ENCODE data around the gene EDIL3.
"Not testable (repeated sequence)": the region's sequence is repeated elsewhere in the genome, so short reads cannot be mapped to it uniquely, and the experiment has no call there.

Gene EDIL3

DNA sequence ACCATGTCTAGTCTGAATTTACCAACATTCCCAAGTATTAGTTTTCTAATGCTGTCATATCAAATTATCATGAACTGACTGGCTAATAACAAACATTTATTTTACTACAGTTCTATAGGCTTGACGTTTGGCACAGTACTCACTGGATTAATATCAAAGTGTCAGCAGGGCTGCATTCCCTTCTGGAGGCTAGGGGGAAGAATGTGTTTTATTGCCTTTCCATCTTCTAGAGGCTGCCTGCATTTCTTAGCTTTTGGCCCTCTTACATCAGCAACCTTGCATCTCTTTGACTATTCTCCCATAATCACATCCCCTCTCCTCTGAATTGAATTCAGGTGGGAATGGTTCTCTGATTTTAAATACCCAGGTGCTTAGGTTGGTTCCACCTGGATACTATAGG, 84.7 kb downstream of the EDIL3 start:
- no peak for DNase-seq (ENCODE audit: low read depth in 3 of 3)

DNA sequence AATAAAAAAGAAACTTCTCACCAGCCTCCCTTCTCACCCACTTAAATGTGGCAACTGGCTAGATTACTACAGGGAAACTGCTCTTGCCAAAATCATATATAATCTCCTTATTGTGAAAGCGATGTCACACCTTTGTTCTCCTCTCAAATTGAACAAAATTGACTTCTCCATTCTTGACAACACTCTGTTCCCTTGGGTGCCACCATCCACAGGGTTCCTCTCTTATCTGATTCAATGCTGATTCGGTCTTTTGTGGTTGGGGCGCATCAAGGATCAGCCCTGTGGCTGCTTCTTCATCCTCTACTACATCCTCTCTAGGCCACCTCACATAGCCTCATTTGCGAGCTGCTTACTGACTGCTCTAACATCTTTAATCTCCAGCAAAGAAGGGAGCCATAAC, 86.1 kb downstream of the EDIL3 start:
- DNase-seq (ENCODE audit: low read depth in 3 of 3): no peak

DNA sequence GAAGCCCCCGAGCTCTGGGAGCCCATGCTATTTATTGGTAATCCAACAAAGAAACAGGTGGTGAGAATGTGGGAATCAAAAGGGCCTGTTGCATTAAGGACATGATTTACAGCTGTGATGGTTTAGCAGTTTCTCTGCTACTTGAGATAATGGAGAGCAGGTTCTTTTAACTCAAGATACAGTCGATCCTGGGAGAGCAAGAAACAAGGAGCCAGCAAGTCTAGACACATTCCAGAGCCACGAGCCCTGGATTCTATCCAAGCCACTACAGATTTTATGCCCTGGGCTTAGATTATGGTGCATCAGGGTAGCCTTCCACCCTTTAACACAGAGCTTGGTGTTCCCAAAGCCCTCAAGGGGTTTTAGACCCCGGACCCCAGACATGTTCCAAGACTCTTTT, 87.0 kb downstream of the EDIL3 start:
- not testable (repeated sequence) for DNase-seq (ENCODE audit: low read depth in 3 of 3)

DNA sequence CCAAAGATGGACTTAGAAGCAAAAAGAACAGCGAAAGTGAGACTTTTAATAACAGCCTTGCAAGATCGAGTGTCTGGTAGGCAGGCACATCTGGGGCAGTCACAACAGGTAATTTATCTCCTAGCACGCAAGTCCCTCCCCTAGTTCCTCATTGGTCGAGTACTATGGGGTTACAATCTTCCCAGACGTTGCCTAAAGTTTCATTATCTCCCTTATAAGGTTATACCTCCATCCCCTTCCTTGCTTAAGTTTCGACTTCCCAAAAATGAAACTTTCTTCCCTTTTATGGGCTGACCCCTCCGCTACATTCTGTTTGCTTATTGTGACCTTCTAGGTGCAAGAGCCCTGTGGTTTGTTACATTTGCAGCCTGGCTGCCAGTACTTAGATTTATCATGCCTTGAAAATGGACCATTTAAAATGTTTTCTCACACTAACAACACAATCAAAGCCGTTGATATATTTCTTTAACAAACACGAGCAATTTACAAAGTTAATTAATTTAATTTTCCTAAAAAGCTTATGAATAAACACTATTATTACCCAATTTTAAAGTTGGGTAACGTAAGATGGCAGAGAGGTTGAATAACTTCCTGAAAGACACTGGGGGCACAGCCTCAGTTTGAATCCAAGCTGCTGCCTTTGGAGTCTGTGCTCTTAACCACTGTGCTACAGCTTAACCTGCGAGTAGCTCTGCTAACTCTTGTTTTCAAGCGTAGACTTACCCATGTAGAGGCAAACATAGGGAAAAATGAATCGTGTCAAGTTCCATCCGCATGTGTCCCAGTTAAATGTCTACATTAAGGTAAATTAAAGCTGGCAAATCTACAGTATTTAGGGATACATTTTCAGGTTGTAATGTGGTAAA, 91.7 kb downstream of the EDIL3 start:
- no peak for DNase-seq (ENCODE audit: low read depth in 3 of 3)

DNA sequence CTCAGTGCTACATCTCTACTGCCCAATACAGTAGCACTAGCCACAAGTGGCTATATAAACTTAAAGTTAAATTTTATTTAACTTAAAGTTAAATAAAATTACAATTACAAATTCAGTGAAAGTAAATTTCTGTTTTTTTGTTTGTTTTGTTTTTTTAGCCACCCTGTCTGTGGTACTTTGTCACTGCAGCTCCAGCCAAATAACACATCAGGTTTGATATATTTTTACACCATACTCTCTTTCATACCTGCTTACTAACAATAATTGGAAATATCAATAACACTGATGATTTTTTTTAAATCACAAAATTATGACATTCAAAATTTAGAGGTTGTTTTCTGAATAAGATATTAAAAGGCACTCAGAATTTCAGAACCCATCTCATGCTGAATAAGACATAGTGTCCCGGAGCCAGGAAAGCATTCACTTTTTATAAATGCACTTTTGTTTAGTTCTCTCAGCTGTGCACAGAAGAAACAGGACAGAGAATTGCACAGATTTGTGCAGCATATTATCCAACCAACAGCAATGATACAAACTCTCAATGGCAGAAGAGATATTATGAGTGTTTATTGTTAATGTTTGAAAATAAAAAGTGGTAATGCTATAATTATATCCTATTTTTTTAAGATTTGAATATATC, 92.6 kb downstream of the EDIL3 start:
- no peak for DNase-seq (ENCODE audit: low read depth in 3 of 3)

DNA sequence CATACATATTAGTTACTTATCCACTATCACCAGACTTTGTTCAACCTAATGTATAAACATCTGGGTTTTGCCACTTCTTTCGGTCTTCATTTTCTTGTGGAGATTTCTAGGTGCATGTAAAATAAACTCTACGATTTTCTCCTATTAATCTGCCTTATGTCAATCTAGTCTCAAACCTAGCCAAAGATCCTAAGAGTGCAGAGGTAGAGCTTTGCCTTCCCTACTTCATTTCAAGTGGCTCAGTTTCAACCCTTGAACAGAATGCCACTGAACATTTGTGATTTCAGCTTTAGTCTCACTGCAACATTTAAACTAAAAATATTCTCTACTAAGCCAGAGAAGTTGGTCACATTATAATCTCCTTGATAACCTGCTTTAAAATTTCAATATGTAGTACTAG, 94.0 kb downstream of the EDIL3 start:
- DNase-seq (ENCODE audit: low read depth in 3 of 3): no peak

DNA sequence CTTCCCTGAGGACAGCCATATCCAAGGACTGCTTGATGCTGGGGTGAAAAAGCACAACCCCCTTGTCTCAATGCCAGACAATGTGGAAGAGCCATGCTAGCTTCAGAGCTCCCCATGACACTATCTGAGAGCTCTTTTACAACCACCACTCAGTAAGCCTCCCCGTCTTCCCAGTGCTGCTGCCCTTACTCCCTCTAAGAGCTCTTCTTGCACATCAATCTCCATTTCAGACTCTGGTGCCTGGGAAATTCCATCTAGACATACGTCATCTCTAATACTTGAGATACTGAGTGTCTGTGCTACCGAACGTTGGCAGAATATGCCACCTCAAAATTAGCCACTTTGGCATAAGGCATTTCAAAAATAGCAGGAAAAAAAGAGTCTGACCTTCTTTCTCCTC, 94.5 kb downstream of the EDIL3 start:
- DNase-seq (ENCODE audit: low read depth in 3 of 3): no peak

DNA sequence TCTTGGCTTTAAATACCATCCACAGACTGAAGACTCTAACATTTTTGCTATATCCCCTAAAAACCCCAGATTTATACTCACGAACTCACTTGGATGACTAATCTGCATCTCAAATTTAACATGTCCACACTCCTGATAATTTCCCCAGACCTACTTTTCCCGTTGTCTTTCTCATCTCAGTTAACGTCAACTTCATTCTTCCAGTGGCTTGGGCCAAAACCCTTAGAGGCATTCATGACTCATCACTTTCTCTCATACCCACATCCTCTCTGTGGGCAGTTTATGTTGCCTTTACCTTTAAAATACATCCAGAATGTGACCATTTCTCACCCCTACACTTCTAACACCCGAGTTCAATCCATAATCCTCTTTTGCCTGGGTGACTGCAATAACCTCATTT, 96.7 kb downstream of the EDIL3 start:
- DNase-seq (ENCODE audit: low read depth in 3 of 3): no peak

DNA sequence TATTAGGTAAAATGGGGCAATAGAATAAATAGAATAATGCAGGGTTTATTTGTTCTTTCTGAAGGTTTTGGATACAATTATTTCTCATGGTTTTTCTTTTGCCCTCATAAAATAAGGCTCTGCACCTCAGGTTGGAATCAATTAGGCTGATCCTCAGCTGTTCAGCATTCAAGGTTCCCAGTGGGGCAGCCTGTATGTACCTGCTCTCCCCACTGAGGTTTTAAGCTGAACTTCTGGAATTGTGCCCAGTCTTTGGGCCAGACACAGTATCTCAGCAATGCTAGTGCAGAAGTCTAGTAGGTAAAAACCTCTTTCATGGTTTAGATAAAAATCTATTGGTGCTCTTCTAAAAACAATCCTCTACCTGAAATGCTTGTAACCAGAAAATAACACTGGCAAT, 98.0 kb downstream of the EDIL3 start:
- no peak for DNase-seq (ENCODE audit: low read depth in 3 of 3)

DNA sequence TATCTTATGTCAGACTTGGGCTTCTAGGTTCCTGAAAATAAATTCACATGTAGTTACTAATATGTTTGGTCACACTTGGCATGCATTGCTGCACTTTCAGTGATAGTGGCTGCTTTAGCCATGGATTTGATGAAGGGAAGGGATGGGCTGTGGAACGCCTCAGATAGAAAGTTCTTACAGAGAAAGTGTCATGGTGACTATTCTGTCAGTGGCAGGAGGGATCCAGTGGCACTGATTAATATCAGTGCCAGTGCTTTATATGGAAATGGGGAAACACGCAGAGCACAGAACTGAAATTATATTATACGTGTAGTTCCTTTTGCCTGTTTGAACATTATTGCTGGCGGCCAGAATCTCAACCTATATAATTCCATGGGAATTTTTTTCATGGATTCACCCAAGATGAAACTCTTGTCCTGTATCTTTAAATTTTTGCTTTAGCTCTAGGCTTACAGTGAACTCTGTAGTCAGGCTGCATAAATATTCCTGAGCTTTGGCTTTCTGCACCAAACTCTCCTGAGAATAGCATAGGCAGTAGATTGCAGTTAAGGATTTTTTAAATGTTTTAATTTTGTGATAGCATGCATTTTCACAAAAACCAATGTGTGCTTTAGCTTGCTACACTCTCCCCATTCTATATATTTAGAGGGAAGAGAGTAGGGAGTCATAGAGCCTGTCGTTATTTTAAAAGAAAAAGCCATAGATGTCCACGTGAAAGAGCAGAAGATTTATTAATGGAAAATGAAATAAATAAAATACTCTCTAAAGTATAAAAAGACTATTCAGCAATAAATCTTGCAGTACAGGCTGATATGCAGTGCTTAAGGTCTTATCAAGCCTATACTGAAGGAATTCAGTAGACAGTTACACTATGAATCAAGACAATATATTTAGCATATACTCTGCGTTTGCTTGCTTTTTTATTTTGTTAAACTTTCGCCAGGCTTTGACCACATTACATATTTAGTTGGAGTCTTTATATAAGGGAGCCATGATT, 98.7 kb downstream of the EDIL3 start:
- no peak for DNase-seq (ENCODE audit: low read depth in 3 of 3)

DNA sequence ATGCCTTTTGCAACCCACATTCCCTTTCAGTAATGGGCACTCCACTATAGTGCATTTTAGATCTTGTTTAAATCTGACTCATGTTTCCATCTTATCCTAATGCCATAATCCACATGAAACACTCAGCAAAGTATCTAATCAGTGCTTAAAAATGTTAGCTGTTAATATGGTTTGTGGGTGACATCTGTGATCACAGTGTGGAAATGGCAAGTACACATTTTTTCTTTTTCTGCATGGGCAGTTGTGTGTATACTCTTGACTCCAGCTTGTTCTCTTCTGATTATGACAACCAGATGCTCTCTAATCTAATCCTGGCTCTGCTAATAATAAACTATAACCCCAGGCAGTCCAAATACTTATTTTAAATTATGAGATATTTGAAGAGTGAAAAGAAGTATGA, 103.3 kb downstream of the EDIL3 start:
- DNase-seq (ENCODE audit: low read depth in 3 of 3): no peak

DNA sequence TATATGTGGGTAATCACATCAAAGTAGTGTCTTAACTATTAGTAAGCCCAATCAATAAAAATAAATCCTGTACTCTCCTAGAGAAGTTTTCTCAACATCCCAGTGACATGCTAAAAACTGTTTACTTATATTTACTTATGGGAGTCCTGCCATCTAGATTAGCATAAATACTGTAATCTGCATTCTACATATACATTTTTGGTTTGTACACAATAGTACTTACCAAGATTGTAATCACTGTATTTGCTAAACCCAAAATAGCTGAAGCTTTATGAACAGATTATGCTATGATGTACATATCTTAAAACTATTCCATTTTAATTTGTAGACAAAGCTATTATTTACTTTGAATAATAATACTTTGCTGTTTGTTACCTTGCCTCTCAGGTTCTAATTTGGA, 105.4 kb downstream of the EDIL3 start:
- no peak for DNase-seq (ENCODE audit: low read depth in 3 of 3)

DNA sequence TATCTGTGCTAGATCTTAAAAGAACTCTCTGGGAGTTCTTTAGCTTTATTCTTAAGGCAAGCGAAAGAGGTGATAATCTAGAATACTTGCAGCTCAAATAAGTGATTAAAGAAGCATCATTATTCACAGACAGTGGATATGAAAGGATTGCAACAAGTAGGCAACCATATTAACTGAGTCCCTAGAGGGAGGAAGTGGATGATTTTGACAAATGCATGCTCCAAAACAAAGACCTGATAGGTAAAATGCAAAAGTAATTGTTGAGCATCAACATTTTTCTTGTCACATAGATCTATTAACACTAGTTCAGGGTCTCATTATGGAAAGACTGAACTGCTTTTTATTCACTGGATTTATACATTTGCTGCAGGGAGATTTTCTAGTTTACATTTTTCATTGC, 109.1 kb downstream of the EDIL3 start:
- no peak for DNase-seq (ENCODE audit: low read depth in 3 of 3)

DNA sequence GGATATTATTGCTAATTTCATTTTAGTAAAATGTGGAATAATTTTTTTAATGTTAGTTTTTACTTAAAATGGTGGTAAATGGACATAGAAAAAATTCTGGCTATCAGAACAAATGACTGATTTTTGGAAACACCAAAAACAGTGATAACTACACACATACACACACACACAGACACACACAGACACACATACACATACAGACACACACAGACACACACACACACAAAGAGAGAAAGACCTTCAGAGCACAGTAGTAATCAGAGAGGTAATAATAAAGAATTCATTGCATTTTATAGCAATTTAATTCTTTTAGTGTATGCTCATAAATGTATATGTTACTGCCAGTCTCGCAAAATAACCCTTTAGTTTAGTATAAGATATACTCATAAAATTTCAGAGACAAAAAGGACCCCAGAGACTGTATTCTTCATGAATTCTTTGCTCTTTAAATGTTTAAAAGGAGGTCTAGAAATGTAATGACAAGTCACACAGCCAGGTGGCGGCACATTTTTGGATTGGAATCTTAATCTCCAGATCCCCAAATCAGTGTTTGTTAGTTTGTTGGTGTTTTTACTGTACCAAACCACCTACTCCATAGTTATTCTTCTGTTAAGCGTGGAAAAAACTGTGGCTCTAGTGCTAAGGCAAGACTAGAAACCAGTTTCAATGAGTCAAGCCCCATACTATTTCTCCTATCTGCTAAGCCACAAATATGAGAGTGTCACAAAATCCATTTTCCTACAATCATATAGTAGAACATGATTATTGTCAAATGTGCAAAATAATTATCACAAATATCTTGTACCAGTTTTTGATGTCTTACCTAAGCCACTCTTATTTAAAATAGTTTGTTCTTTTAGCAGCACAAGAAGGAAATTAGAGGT, 109.9 kb downstream of the EDIL3 start:
- DNase-seq (ENCODE audit: low read depth in 3 of 3): no peak

DNA sequence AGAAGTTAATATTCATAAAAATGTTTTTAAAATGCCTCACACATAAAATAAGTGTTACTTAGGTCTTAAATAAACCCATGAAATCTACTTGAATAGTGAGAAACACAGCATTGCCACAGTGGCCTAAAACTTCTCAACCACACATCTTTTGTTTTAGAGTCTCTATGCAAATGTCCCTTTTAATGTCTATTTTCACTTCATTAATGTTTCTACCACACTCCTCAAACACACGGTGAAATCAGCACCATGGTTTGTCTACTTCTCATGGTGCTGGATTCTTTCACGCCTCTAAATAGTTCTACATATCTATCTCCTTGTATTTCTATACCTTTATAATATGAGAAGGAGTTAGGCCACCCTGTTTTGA, 111.2 kb downstream of the EDIL3 start:
- no peak for DNase-seq (ENCODE audit: low read depth in 3 of 3)

DNA sequence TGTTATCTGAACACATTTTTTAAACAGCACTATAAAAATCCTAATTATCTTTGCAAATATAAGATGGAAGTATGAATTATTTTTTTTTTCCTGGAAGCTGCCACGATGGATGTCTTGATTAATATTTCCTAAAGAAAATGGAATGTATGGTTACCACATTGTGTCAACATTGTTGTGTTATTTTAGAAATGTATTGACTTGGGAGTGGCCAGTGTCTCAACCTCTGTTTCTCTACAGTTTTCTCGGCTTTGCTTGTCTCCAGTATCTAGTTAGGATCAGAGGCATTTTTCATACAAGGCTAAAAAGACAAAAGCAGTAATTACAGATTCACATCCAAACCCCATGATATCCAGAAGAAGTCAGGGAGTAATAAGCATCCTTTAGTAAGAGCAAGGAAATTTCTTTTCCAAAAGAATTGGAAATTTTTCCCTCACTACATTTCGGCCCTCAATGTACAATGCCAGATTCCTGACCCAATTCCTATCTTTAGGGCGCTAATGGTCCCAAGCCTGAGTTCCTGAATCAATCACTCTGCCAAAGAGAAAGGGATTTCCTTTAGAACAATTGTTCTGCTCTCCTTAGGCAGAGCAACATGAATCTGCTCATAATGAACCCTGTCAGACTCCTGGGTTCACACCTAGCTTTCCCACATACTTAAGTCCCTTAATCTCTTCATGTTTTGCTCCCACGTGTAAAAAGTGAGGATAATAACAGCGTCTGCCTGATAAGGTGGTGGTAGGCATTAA, 111.7 kb downstream of the EDIL3 start:
- no peak for DNase-seq (ENCODE audit: low read depth in 3 of 3)

DNA sequence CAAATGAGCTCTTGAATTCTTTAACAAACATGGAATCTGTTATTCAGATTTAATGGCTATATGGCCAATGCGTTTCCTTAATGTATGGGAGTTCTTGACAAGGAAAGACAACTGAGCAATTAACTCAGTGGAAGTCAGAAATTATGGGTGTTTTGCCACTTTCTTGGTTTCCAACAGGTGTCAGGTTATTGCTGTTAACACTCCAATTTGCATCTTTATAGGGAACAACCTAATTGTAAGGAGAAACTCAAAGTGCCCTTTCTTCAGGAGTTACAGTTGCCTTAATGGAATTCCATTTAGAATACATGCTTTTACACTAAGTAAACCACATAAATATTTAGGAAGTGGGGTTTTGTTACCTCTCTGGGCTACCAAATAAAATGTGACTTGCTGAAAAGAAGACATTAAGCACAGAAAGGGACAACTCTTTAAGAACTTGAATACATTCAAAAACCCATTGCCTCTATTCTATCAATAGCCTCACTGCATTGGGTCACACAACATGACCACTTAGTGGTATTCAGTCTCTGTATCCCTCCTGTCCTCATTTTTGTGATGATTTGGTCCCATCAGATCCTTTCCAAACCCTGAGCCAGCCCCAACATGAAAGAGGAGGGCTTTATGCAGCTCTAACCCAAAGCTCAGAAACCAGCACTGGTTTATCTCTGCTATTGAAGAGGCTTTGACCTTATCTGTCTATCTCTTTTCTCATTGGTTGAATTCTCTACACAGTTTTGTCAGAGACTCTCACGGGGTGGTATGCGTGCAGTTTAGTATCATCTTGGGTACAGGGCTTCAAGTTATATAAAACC, 118.7 kb downstream of the EDIL3 start:
- DNase-seq (ENCODE audit: low read depth in 3 of 3): no peak

DNA sequence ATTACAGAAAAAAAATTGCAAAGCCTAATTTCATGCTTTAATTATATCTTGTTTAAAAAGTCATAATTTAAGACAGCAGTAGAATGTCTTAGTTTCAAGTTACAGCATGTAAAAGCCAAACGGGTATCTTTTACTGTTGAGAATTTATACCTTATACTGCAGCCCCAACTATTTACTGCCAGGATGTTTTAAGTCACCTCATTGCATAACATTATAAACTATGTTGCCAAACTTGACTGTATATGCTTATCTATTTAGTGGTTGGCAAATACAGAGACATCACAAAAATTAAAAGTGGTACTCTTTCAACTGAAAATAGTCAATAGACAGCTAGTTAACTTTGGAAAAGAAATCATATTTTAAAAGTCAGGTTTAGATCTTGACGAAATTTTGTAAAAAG, 119.5 kb downstream of the EDIL3 start:
- no peak for DNase-seq (ENCODE audit: low read depth in 3 of 3)

DNA sequence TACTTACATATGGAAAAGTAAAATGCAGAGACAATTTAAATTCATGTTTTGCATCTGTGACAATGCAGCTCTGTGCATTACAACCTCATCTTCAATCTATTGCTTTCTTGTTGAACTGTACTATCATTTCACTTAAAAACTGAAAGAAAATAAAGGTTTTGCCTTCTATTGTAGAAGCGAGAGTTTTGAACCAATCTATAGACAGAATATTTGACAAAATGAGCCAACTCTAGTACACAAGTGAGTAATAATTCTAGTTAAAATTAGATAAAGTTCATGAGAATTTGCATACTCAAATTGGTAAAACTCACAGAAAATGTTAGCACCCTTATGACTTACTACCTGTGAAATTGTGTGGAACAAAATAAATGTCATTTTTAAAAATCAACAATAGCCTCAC, 123.7 kb downstream of the EDIL3 start:
- no peak for DNase-seq (ENCODE audit: low read depth in 3 of 3)

DNA sequence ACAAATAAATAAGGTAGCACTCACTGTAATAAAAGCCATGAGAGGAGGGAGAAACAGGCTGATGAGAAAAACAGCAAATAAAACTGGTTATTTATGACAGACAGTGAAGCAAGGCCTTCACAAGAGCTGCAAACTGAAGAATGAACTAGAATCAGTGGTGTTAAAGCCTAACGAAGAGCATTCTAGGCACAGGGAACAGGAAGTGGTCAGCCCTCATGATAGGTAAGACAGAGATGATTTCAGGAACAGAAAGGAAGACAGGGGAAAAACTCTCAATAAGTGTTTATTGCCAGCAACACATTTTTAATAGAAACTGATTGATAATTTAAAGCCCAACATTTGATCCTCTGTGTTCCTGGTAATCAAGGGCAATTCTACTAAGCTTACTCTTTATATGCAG, 124.5 kb downstream of the EDIL3 start:
- no peak for DNase-seq (ENCODE audit: low read depth in 3 of 3)
